ENCODE measurements around the gene NDUFS5.
"Not testable (repeated sequence)": the region's sequence is repeated elsewhere in the genome, so short reads cannot be mapped to it uniquely, and the experiment has no call there.

The NDUFS5 gene

GRCh38 chr1:39026051-39026865 is at the start of gene NDUFS5:
TSS of gene NDUFS5 (plus strand) at chr1:39026350. CDS start at chr1:39028725, 2,375 bp downstream.
- DNase-seq, result peak; percentile 91

- not testable (repeated sequence) for DNase-seq
Measured at GRCh38 chr1:38977399-38978244, 48.5 kb upstream of the NDUFS5 start.

GRCh38 chr1:38978245-38978542 is 48.0 kb upstream of the NDUFS5 start:
- DNase-seq, result not testable (repeated sequence)

DNA sequence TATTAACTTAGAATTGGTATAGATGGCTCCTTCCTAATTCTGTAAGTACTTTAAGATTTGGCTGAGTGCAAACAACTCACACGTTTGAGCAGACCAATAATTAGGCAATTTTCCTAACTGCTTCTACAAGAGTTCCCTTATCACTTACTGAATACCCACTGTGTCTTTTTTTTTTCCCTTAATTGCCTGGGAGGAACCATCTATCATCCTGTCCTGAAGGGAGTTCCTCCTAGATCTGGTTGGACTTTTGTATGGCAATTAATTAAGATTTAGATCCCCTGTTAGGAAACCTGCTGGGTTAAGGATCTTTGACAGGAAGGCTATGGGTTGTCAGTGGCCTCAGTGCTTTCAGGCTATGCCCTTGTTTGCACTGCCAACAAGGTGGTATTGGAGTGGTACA is 46.8 kb upstream of the NDUFS5 start:
- DNase-seq, result not testable (repeated sequence)

- DNase-seq, result no peak
Measured at GRCh38 chr1:38989979-38990378, 36.2 kb upstream of the NDUFS5 start.

DNA sequence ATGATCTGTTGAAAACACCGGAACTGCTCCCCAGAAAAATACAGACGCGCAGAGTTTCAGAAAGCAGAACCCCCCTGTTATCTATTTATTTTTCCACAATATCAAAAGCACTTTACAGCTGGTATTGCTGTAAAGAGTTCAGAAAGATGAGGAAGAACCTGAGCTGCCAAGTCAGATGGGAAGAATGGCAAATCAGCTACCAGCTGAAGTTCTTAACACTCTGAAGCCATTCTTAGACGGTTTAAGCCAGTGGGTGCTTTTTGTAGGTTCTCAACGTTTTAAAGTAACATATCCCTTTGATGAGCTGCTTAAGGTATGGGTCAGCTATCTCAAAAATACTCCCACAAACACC is 35.8 kb upstream of the NDUFS5 start:
- DNase-seq, result no peak

GRCh38 chr1:38990738-38991637 is 35.2 kb upstream of the NDUFS5 start, which contains the start of gene AKIRIN1:
TSS of gene AKIRIN1 (plus strand) at chr1:38991276. CDS start at chr1:38991381, 105 bp downstream.
- DNase-seq, result peak; percentile 97

DNA sequence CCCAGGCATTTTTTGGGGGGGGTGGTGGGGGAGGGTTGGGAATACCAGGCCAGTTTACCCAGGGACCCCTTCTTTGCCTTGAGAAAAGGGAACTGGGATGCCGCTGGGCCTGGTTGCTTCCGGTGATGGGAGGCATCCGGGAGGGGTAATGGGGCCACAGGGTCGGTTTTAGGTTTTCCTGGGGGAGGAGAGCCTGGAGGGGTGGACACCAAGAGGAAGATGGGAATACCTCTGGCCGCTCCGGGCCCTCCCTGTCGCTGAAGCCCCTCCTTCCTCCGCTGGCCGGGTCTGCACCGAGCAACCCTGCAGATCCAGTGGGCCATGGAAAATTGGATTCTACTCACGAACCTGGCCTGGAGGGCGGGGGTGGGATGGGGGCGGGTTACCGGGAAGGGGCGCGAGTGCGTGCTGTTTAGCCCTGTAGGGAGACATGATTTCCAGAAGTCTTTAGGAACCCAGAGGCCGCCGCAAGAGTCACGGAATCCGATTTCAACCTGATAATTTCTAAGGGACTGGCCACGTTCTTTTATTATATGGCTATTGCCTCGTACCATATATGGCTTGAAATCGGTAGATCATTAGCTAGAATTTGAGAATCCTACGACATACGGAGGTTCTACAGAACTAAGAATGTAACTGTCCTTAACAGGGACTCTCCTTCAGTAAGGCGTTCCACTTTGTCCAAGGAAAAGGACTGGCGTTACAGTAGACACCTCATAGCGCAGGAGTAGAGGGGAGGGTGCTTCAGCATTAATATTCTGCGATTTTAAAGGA is 34.3 kb upstream of the NDUFS5 start:
- DNase-seq, result peak; percentile 26

DNA sequence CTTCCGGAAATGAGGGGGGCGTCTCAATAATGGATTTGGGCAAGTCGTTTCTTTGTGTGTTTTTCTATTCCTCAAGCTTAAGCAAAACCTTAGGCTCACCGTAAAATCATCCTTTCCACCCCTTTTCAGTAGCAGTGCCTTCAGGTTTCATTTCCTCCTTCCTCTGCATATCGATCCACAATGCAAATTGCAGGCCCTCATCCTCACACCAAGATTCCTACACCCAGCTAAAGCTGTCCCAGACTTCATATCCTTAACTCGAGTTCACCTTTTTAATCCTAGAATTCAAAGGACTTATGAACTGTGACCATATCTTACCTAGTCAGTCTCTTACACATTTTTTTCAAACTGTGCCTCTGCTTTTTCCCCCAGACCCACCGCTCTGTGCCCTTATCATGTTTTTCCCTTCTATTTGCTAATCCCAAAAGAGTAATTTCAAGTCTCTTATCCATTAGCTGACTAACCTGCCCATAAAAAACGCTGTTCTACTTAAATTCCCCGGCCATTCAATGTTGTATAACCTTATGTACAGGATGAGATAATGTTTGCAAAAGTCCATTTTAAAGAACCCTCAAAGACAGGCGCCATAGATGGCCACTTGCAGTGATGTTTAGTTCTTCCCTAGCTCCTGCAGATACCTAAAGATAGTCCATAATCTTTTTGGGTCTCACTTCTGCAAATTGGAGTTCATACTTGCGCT is 33.6 kb upstream of the NDUFS5 start:
- DNase-seq, result no peak

- no peak for DNase-seq
Measured at GRCh38 chr1:38994196-38994595, 32.0 kb upstream of the NDUFS5 start.

DNA sequence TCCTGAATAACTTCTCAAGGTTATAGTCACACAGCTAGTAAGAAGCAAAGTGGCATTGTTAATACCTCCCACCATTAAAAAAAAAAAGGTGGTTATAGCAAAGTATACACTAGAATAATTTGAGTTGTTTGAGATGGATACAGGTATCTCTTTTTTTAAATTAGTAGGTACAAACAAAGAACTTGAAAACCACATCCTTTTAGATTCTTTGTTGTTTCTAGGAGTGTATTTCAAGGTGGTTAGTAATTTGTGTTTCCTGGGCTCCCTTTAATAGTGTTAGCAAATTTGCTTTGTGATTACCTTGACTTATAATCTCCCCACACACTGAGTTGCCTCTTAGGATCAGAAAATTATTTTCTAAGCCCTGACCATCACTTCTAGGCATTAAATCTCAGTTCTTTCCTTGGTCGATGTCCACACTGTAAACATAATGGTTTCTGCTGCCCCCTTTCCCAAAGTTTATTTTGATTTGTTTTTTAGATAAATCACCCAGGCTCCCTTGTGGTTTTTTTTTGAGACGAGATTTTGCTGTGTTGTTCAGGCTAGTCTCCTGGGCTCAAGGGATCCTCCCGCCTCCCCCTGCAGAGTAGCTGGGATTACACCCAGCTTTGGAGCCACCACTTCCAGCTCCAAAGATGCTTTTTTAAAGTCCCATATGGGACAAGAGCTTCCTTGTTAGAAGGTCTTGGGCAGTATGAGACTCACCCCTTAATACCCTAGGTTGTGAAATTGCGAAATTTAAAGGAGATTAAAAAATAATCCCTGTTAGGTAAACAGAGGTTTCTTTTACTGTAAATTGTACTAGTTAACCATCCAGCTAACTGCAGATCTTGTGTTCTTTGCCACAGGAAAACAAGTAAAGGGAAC is 28.9 kb upstream of the NDUFS5 start:
- no peak for DNase-seq

DNA sequence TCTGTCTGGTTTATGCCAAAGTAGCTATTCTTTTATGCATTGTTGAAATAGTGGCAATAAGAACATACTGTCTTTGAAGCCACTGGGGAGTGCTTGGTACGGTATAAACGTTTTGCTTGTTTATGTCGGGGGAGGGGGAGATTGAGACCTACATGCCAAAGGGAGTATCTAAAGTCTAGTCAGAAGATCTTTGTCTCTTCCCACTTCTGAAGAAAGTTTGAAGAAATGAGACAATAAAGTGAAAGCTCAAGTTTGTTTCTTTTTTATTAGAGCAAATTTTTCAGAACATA is 28.3 kb upstream of the NDUFS5 start:
- no peak for DNase-seq

DNA sequence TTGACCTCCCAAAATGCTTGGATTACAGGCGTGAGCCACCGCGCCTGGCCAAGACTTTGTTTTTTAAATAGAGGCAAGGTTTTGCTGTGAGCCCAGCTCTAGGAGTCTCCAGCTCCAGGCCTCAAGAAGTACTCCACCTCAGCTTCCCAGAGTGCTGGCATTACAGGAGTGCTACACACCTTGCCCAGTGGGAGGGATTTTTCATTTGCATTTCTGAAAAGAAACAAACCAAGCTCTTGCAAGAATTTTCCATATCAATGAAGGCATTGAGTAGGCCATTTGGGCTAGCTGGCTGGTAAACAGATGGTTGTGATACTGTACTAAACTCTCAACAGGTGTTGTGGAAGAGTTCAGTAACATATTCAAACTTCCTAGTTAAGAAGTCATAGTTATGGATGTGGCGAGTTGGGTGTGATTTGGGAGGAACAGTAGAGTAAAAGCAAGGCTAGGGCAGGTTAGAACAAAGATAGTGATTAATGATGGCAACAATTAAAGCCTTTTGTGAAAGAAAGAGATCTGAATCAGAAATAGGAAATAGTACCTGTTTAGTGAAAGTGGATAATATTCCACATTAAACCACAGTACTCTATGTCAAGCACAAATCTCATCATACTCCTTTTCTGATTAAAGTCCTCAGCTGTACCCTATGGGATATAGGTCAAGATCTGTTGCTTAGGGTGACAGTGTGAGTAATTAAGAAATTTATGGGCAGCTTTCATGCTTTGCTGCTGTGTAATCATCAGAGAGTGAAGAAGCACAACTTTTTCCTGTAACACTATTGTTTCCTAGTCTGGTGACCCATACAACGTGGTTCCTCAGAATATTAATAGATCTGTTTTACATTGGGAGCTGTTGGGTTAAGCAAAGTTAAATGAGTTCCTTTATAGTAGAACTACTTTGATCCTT is 24.4 kb upstream of the NDUFS5 start:
- DNase-seq, result no peak

DNA sequence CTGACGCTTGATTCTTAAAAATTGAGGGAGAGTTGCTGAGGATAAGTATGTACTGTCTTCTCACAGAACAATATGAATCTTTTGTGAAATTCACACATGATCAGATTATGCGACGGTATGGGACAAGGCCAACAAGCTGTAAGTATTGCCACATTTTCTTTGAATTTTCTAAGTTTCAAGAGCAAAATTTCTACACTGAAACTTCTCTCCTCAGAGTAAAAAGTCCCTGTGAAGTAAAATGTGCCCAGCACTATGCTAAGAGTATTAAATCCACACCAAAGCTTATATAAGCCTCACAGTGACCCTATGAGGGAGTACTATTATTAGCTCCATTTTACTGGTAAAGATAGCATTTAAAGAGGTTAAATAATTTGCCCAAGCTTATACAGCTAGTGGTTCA is 22.9 kb upstream of the NDUFS5 start:
- no peak for DNase-seq

GRCh38 chr1:39003794-39004193 is 22.4 kb upstream of the NDUFS5 start:
- no peak for DNase-seq

GRCh38 chr1:39006287-39006686 is 19.9 kb upstream of the NDUFS5 start:
- no peak for DNase-seq

- no peak for DNase-seq
Measured at GRCh38 chr1:39006726-39007645, 19.2 kb upstream of the NDUFS5 start.

DNA sequence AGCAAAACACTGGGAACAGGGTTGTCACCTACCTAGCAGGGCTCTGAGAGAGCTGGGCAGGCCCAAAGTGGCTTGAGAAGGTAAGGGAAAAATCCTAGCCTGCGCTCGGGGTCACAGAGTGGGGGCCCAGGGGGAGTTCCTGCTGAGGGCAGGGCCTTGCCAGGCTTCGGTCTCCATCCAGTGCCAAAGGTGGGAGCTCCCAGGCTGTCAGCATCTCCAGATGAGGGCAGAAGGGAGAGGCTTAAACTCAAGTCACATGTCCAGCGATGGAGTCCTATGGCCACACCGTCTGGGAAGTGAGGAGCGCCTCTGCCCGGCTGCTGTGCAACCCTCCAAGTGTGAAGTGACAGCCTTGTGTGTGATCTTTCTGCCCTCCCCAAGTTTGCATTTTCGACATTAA is 11.2 kb upstream of the NDUFS5 start:
- DNase-seq, result not testable (repeated sequence)

Data from NCI-H345 (cell line).